Hepatocyte (in vitro differentiated cells): ENCODE results near the gene TTLL3. TPM values are rescaled to one million over a fixed set of nuclear protein-coding genes. Genes with fewer than 3 reads are reported as not detected.

ENCODE experiments used
- DNase-seq: peaks from one replicate; pipeline ENCODE4 v3.0.0-alpha.2; 2016; ENCODE audit warnings: low spot score
- H2AFZ ChIP-seq: fragments of 200-600 bp; sonication (generic); 2 replicates; pipeline ENCODE4 v1.6.0; 2016; ENCODE audit warnings: antibody characterized with exemption, mild to moderate bottlenecking
- H3K27ac ChIP-seq: fragments of 200-600 bp; sonication (generic); 2 replicates; pipeline ENCODE4 v1.5.1; 2016; ENCODE audit warnings: mild to moderate bottlenecking
- H3K27me3 ChIP-seq: fragments of 200-600 bp; sonication (generic); 2 replicates; pipeline ENCODE4 v1.6.1; 2016
- H3K36me3 ChIP-seq: fragments of 200-600 bp; sonication (generic); replicated peaks from 2 replicates; pipeline ENCODE4 v1.5.1; 2016; ENCODE audit warnings: low read depth; ENCODE audit not compliant: insufficient read depth
- H3K4me1 ChIP-seq: fragments of 200-600 bp; sonication (generic); 2 replicates; pipeline ENCODE4 v1.5.1; 2016; ENCODE audit warnings: mild to moderate bottlenecking, moderate library complexity; ENCODE audit not compliant: insufficient read depth
- H3K4me2 ChIP-seq: fragments of 200-600 bp; sonication (generic); 2 replicates; pipeline ENCODE4 v1.6.0; 2016
- H3K4me3 ChIP-seq: fragments of 200-600 bp; sonication (generic); 2 replicates; pipeline ENCODE4 v1.5.1; 2016; ENCODE audit warnings: mild to moderate bottlenecking
- H3K79me2 ChIP-seq: fragments of 200-600 bp; sonication (generic); 2 replicates; pipeline ENCODE4 v1.6.0; 2017; ENCODE audit warnings: mild to moderate bottlenecking
- H3K9me2 ChIP-seq: fragments of 200-600 bp; sonication (generic); replicated peaks from 2 replicates; pipeline ENCODE4 v1.6.0; 2017; ENCODE audit warnings: mild to moderate bottlenecking; ENCODE audit not compliant: insufficient read depth
- H3K9me3 ChIP-seq: fragments of 200-600 bp; sonication (generic); 2 replicates; pipeline ENCODE4 v1.5.1; 2016; ENCODE audit warnings: low read depth, mild to moderate bottlenecking
- H4K20me1 ChIP-seq: fragments of 200-600 bp; sonication (generic); 2 replicates; pipeline ENCODE4 v1.6.0; 2016; ENCODE audit warnings: mild to moderate bottlenecking; ENCODE audit not compliant: insufficient read depth, poor library complexity, severe bottlenecking
- EZH2 ChIP-seq: fragments of 200-600 bp; sonication (generic); IDR thresholded peaks from 2 replicates; pipeline ENCODE4 v1.6.1; 2016; ENCODE audit warnings: antibody characterized with exemption, mild to moderate bottlenecking, borderline replicate concordance
- EZH2phosphoT487 ChIP-seq: fragments of 200-600 bp; sonication (generic); IDR thresholded peaks from one replicate; pipeline ENCODE4 v1.6.1; 2018; ENCODE audit warnings: antibody characterized with exemption, mild to moderate bottlenecking, low read depth, moderate library complexity; ENCODE audit not compliant: unreplicated experiment, severe bottlenecking
- WGBS: methylation state at CpG from one replicate; pipeline ENCODE4 v1.1.6; 2016; ENCODE audit warnings: low lambda C conversion rate; ENCODE audit errors: missing lambda C conversion rate; 5-methylcytosine and 5-hydroxymethylcytosine counted together
- polyA plus RNA-seq: library from polyadenylated mRNA; unstranded; fragments of >200 nt; fragmentation: Nextera tagmentation; extraction: Ambion mirVana; gene quantifications from 2 replicates; pipeline ENCODE4 v1.2.1, GENCODE V29; 2016
- total RNA-seq: library from RNA; depleted of rRNA; stranded (reverse); fragments of >200 nt; gene quantifications from 2 replicates; pipeline ENCODE4 v1.2.3, GENCODE V29; 2014
- TF ChIP-seq, protein P1 (sequence below): fragments of 200-600 bp; sonication (generic); IDR thresholded peaks from 2 replicates; pipeline ENCODE4 v1.5.1; 2016; ENCODE audit warnings: antibody characterized with exemption, mild to moderate bottlenecking; ENCODE audit not compliant: poor library complexity

TTLL3 gene
- total and polyA plus RNA-seq, 2 experiments from 2014 or later, result 21.5 to 27.4 TPM

DNA sequence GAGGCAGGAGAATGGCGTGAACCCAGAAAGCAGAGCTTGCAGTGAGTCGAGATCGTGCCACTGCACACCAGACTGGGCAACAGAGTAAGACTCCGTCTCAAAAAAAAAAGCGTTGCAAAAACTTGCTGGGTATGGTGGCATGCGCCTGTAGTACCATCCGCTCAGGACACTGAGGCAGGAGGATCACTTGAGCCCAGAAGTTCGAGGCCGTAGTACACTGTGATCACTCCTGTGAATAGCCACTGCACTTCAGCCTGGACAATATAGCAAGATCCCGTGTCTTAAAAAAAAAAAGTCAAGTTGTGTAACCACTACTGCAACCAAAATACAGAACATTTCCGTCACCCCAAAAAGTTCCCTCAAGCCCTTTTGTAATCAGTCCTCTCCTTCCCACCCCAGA, 15.7 kb upstream of the TTLL3 start:
- Histone ChIP-seq H4K20me1 (peaks cover 8% of the 10 kb centered on the region), H3K36me3 (no peaks in the 10 kb centered on the region), H3K9me3 (no peaks in the 10 kb centered on the region), H3K9me2 (no peaks in the 10 kb centered on the region), H3K4me3 (no peak overlapping the region), H3K27me3 (no peaks in the 10 kb centered on the region), H3K79me2 (peaks cover 67% of the 10 kb centered on the region), H3K27ac (no peak overlapping the region), H3K4me1 (peaks cover 15% of the 10 kb centered on the region), H2AFZ (no peak overlapping the region), H3K4me2 (peak overlapping the region; percentile 97)
- TF ChIP-seq EZH2 (no peak), EZH2phosphoT487 (no peak)
- TF ChIP-seq, protein P1, sequence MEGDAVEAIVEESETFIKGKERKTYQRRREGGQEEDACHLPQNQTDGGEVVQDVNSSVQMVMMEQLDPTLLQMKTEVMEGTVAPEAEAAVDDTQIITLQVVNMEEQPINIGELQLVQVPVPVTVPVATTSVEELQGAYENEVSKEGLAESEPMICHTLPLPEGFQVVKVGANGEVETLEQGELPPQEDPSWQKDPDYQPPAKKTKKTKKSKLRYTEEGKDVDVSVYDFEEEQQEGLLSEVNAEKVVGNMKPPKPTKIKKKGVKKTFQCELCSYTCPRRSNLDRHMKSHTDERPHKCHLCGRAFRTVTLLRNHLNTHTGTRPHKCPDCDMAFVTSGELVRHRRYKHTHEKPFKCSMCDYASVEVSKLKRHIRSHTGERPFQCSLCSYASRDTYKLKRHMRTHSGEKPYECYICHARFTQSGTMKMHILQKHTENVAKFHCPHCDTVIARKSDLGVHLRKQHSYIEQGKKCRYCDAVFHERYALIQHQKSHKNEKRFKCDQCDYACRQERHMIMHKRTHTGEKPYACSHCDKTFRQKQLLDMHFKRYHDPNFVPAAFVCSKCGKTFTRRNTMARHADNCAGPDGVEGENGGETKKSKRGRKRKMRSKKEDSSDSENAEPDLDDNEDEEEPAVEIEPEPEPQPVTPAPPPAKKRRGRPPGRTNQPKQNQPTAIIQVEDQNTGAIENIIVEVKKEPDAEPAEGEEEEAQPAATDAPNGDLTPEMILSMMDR, result no peak
- WGBS, result 98% methylated on average over 11 of the region's 11 CpGs
- DNase-seq, result no peak

- H3K79me2 ChIP-seq, result peaks cover 67% of the 10 kb centered on the region
- H4K20me1 ChIP-seq, result peaks cover 8% of the 10 kb centered on the region
- no peak overlapping the region for H3K4me3 ChIP-seq
- peaks cover 15% of the 10 kb centered on the region for H3K4me1 ChIP-seq
- H3K27ac ChIP-seq, result no peak overlapping the region
- no peak for DNase-seq
- TF ChIP-seq, protein P1, result no peak
- no peaks in the 10 kb centered on the region for H3K36me3 ChIP-seq
- WGBS, result 93% methylated on average over 5 of the region's 5 CpGs
- no peaks in the 10 kb centered on the region for H3K27me3 ChIP-seq
- H3K9me2 ChIP-seq, result no peaks in the 10 kb centered on the region
- H3K4me2 ChIP-seq, result no peak overlapping the region
- H3K9me3 ChIP-seq, result no peaks in the 10 kb centered on the region
- H2AFZ ChIP-seq, result no peak overlapping the region
Measured at GRCh38 chr3:9795207-9795606, 14.9 kb upstream of the TTLL3 start.

GRCh38 chr3:9797196-9797945, 12.7 kb upstream of the TTLL3 start:
- no peaks in the 10 kb centered on the region for H3K9me2 ChIP-seq
- no peak overlapping the region for H2AFZ ChIP-seq
- no peak overlapping the region for H3K4me2 ChIP-seq
- H3K9me3 ChIP-seq, result no peaks in the 10 kb centered on the region
- no peak overlapping the region for H3K4me3 ChIP-seq
- DNase-seq, result no peak
- peaks cover 6% of the 10 kb centered on the region for H3K4me1 ChIP-seq
- H3K79me2 ChIP-seq, result peaks cover 56% of the 10 kb centered on the region
- H3K27ac ChIP-seq, result no peak overlapping the region
- no peaks in the 10 kb centered on the region for H3K27me3 ChIP-seq
- peaks cover 6% of the 10 kb centered on the region for H3K36me3 ChIP-seq
- H4K20me1 ChIP-seq, result peaks cover 8% of the 10 kb centered on the region
- WGBS, result 97% methylated on average over 12 of the region's 12 CpGs
- TF ChIP-seq, protein P1, result no peak
- TF ChIP-seq EZH2phosphoT487 (no peak), EZH2 (no peak)
